Memory B cell (primary cell): ENCODE measurements around the gene CXCL12.

ENCODE experiments used
- ATAC-seq: fragments of 150-1000 bp; cut with Tn5 transposase; 2 replicates; pipeline ENCODE4 v1.10.0; 2021; ENCODE audit warnings: low read depth, mild to moderate bottlenecking, moderate library complexity
- DNase-seq, 2 donors: peaks; one replicate each; pipeline ENCODE4 v3.0.0; 2022; ENCODE audit warnings: low spot score in 2 of 2
- H3K27ac Mint-ChIP-seq: one replicate; pipeline ENCODE4 v1.8.0; 2022; ENCODE audit warnings: mild to moderate bottlenecking, moderate library complexity, mixed read lengths
- H3K27me3 Mint-ChIP-seq: one replicate; pipeline ENCODE4 v1.8.0; 2022; ENCODE audit warnings: mixed read lengths
- H3K36me3 Mint-ChIP-seq: one replicate; pipeline ENCODE4 v1.8.0; 2022; ENCODE audit warnings: mild to moderate bottlenecking, mixed read lengths
- H3K4me1 Mint-ChIP-seq: one replicate; pipeline ENCODE4 v1.8.0; 2022; ENCODE audit warnings: mixed read lengths
- H3K4me3 Mint-ChIP-seq: one replicate; pipeline ENCODE4 v1.8.0; 2022; ENCODE audit warnings: mild to moderate bottlenecking, moderate library complexity, mixed read lengths
- H3K9me3 Mint-ChIP-seq: one replicate; pipeline ENCODE4 v1.8.0; 2022; ENCODE audit warnings: mixed read lengths

CXCL12 gene

GRCh38 chr10:44385696-44386441 lies 972 bp upstream of the CXCL12 start:
- H3K27ac Mint-ChIP-seq, result no peak overlapping the region
- ATAC-seq (no peak), DNase-seq (no peak)
- no peaks in the 10 kb centered on the region for H3K36me3 Mint-ChIP-seq
- no peaks in the 10 kb centered on the region for H3K4me1 Mint-ChIP-seq
- H3K9me3 Mint-ChIP-seq, result no peaks in the 10 kb centered on the region
- H3K4me3 Mint-ChIP-seq, result no peak overlapping the region
- H3K27me3 Mint-ChIP-seq, result peaks cover 8% of the 10 kb centered on the region

DNA sequence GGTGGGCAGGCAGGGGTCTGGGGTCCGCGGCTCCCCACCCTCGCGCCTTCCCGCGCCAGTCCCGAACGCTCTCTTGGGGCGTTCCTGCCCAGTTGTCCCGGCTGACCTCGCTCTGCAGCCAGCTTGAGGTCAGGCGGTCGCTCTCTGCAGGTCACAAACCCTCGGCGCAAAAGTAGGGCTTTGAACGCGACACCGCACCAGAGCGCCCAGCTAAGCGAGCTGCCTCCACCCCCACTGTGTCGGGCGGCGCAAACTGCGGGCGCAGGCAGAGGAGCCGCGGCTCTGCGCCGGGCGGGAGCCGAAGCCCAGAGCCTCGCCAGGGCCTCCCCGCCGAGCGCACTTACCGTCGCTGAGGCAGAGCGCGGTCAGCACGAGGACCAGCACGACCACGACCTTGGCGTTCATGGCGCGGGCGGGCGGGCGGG lies 284 bp downstream of the CXCL12 start:
- no peak for DNase-seq
- no peaks in the 10 kb centered on the region for H3K4me1 Mint-ChIP-seq
- no peak for ATAC-seq
- no peaks in the 10 kb centered on the region for H3K36me3 Mint-ChIP-seq
- H3K27me3 Mint-ChIP-seq, result peaks cover 7% of the 10 kb centered on the region
- H3K4me3 Mint-ChIP-seq, result no peak overlapping the region
- no peaks in the 10 kb centered on the region for H3K9me3 Mint-ChIP-seq
- no peak overlapping the region for H3K27ac Mint-ChIP-seq

- Mint-ChIP-seq H3K27me3 (peaks cover 7% of the 10 kb centered on the region), H3K36me3 (no peaks in the 10 kb centered on the region), H3K27ac (no peak overlapping the region), H3K4me1 (no peaks in the 10 kb centered on the region), H3K9me3 (no peaks in the 10 kb centered on the region), H3K4me3 (no peak overlapping the region)
- no peak for DNase-seq
- no peak for ATAC-seq
Measured at GRCh38 chr10:44383749-44384600, 922 bp downstream of the CXCL12 start.

DNA sequence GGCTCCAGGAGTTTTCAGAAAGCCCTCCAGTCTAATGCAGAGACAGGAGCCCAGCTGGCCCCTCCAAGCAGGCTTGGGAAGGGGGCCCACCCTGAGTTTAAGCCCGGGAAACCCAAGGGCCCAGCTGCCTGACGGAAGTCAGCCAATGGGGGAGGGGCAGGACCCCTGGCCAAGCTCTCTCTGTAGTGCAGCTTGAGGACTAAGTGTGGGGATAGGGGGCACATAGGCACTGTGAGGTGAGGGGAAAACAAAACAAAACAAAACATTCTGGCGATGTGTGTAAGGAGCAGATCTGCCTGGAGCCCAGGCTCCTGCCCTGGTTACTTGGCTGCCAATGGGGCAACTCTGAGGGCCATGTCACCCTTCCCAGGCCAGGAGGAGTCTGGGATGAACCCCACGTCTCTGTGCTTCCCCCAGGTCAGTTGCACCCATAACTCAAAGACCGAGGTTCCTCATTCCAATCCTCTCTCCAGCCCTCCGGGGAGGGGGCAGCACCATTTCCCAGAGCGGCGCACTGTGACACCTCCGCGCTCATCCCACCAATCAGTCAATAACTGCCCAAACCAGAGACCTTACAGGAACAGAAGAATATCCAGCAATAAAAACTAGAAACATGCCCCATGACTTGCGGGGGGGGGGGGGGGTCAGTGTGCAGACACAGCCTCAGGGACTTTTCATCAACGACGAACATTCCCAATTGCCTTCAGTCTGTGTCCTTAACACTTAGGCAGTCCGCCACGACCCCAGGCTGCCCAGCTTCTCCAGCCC lies 1.7 kb downstream of the CXCL12 start:
- H3K4me3 Mint-ChIP-seq, result peak overlapping the region; percentile 18
- ATAC-seq, result no peak
- no peaks in the 10 kb centered on the region for H3K9me3 Mint-ChIP-seq
- H3K36me3 Mint-ChIP-seq, result no peaks in the 10 kb centered on the region
- DNase-seq, result no peak
- peaks cover 4% of the 10 kb centered on the region for H3K27me3 Mint-ChIP-seq
- no peaks in the 10 kb centered on the region for H3K4me1 Mint-ChIP-seq
- no peak overlapping the region for H3K27ac Mint-ChIP-seq

DNA sequence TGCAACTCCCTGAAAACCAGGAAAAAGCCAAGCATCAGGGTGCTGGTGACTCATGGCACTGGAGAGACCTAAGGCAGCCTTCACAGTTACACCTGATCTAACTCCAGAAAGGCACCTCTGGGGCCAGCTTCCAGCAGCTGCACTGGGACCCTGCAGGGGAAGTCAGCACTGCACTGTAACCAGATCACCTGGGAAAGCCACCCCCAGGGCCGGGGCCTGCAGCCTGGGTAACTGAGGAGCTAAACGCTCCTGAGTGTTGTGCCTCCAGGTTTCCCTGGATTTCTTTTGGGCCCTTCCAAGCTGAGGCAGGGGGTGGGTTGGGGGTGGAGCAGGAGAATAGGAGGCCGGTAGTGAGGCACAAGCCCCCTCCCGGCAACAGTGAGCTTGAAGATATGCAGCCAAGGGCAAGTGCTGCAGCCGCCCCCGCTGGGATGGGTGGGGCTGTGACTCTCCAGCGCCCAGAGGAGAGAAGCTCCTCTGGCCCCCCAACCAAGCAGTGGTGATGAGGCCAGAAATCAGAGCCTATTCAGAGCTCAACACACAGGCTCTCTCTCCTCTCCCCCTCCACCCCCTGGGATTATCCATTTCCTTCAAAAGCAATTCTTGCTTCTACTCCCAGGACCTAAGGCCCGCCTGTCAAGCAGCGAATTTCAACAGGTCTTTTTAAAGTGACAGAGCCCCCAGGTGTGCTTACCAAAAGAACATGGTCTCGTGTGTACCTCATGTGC lies 2.6 kb downstream of the CXCL12 start:
- DNase-seq, result no peak
- Mint-ChIP-seq H3K27me3 (peaks cover 4% of the 10 kb centered on the region), H3K4me3 (no peak overlapping the region)

GRCh38 chr10:44380829-44381600 lies 3.9 kb downstream of the CXCL12 start:
- no peaks in the 10 kb centered on the region for H3K4me1 Mint-ChIP-seq
- peaks cover 2% of the 10 kb centered on the region for H3K27me3 Mint-ChIP-seq
- H3K9me3 Mint-ChIP-seq, result no peaks in the 10 kb centered on the region
- no peaks in the 10 kb centered on the region for H3K36me3 Mint-ChIP-seq
- H3K27ac Mint-ChIP-seq, result no peak overlapping the region
- ATAC-seq (no peak), DNase-seq (no peak)
- H3K4me3 Mint-ChIP-seq, result no peak overlapping the region

More for the DNA sequence above, 2.6 kb downstream of the CXCL12 start:
- Mint-ChIP-seq H3K36me3 (no peaks in the 10 kb centered on the region), H3K27ac (no peak overlapping the region), H3K9me3 (no peaks in the 10 kb centered on the region), H3K4me1 (no peaks in the 10 kb centered on the region)
- ATAC-seq, result no peak

GRCh38 chr10:44379907-44380306 lies 5.0 kb downstream of the CXCL12 start:
- Mint-ChIP-seq H3K9me3 (no peaks in the 10 kb centered on the region), H3K36me3 (no peaks in the 10 kb centered on the region), H3K27ac (no peak overlapping the region), H3K27me3 (peaks cover 2% of the 10 kb centered on the region), H3K4me1 (no peaks in the 10 kb centered on the region), H3K4me3 (no peak overlapping the region)
- ATAC-seq (no peak), DNase-seq (no peak)

GRCh38 chr10:44378626-44379025 lies 6.3 kb downstream of the CXCL12 start:
- Mint-ChIP-seq H3K36me3 (no peaks in the 10 kb centered on the region), H3K27ac (no peak overlapping the region), H3K4me3 (no peak overlapping the region), H3K4me1 (no peaks in the 10 kb centered on the region), H3K27me3 (peaks cover 2% of the 10 kb centered on the region), H3K9me3 (no peaks in the 10 kb centered on the region)
- DNase-seq, result no peak
- ATAC-seq, result no peak

GRCh38 chr10:44377651-44378310 lies 7.1 kb downstream of the CXCL12 start:
- Mint-ChIP-seq H3K36me3 (no peaks in the 10 kb centered on the region), H3K4me3 (no peak overlapping the region), H3K27me3 (no peaks in the 10 kb centered on the region), H3K4me1 (no peaks in the 10 kb centered on the region), H3K27ac (no peak overlapping the region), H3K9me3 (no peaks in the 10 kb centered on the region)
- ATAC-seq (no peak), DNase-seq (no peak)

DNA sequence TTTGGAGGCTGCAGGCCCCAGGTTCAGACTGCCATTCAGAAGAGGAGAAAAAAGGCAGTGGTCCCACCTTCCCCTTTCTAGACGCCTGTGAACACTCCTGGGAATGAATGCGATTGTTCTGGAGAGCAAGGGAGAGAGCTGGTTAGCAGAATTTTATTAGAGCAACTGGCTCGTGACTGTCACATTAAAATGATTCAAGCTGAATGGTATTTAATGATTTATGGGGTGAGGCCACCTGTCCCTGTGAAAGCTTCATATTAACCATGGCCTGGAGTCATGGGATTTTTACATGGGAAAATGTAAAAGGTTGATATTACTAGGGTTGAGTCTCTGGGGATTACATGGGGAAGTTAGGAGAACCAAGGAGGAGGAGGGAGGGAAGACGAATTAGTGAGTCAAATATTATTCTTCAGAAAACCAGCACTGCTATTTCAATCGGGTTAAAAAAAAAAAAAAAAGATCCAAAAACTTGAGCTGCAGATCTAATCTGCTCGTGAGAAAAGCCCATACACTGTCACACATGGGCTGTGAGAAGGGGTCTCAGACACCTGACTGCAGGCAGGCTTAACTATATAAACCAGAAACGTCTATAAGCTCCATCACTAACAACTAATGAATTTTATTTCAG lies 8.3 kb downstream of the CXCL12 start:
- Mint-ChIP-seq H3K36me3 (no peaks in the 10 kb centered on the region), H3K4me1 (no peaks in the 10 kb centered on the region), H3K27me3 (no peaks in the 10 kb centered on the region), H3K4me3 (no peak overlapping the region), H3K9me3 (no peaks in the 10 kb centered on the region), H3K27ac (no peak overlapping the region)
- DNase-seq (no peak), ATAC-seq (no peak)

- H3K9me3 Mint-ChIP-seq, result no peaks in the 10 kb centered on the region
Measured at GRCh38 chr10:44374155-44374554, 10.7 kb downstream of the CXCL12 start.

DNA sequence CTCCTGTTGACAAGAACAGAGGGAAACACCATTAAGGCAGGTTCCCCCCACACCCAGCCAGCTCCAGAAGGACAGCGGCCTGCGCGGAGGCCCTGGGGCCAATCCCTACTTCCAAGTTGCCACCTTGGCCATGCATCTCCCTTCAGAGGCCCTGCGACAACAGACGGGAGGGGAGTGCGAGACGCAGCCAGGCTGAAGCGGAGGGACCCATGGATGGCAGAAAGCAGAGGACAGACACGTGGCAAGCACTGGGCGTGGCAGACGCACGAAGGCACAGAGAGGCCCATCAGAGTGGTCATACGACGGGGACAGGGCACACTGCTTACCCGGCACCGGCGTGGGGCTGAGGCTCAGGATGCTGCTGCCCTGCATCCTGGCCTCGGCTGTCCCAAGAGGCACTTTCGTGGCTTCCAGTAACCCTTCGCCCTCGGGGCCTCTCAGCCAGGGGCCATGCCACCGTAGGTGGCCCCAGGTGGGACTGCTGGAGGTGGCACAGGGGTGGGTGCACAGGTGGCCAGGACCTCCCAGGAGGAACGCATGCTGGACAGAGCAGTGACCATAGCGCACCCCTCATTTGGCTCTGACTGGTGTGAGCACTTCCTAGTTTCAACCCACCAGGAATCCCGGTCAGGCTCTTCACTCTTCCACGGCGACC lies 11.4 kb downstream of the CXCL12 start:
- Mint-ChIP-seq H3K9me3 (no peaks in the 10 kb centered on the region), H3K27ac (no peak overlapping the region)

More at GRCh38 chr10:44374155-44374554, 10.7 kb downstream of the CXCL12 start:
- H3K4me1 Mint-ChIP-seq, result no peaks in the 10 kb centered on the region
- DNase-seq (no peak), ATAC-seq (no peak)
- no peaks in the 10 kb centered on the region for H3K36me3 Mint-ChIP-seq
- no peak overlapping the region for H3K27ac Mint-ChIP-seq
- H3K27me3 Mint-ChIP-seq, result no peaks in the 10 kb centered on the region
- H3K4me3 Mint-ChIP-seq, result no peak overlapping the region

More for the DNA sequence above, 11.4 kb downstream of the CXCL12 start:
- ATAC-seq (no peak), DNase-seq (no peak)
- H3K4me3 Mint-ChIP-seq, result no peak overlapping the region
- H3K36me3 Mint-ChIP-seq, result no peaks in the 10 kb centered on the region
- H3K4me1 Mint-ChIP-seq, result no peaks in the 10 kb centered on the region
- H3K27me3 Mint-ChIP-seq, result no peaks in the 10 kb centered on the region
